Caco-2 (cell line): ENCODE results near the gene RAMACL. TPM values are rescaled to one million over a fixed set of nuclear protein-coding genes. Genes with fewer than 3 reads are reported as not detected.

Source experiments
- BruUV-seq: library from RNA; stranded (reverse); fragments of 400-500 nt; replicated peaks from 2 replicates; lab custom pipeline; 2021; lab: Mats Ljungman, UMichigan
- CTCF ChIA-PET: fragments of 300-600 bp; sonication (Branson Sonifier 250); formaldehyde crosslinking; loops from one replicate; lab custom pipeline; 2022; ENCODE audit warnings: antibody characterized with exemption; lab: Charles Lee
- POLR2A ChIA-PET: fragments of 300-600 bp; sonication (Branson Sonifier 250); formaldehyde crosslinking; loops from one replicate; lab custom pipeline; 2022; ENCODE audit warnings: antibody characterized with exemption; lab: Charles Lee
- DNase-seq, 2 experiments: peaks; one replicate each; pipeline versions ENCODE4 v3.0.0 to v3.0.0-alpha.2; 2020 to 2022
- H3K27me3 ChIP-seq: replicated peaks from 2 replicates; pipeline ENCODE4 v1.6.0; 2011; ENCODE audit warnings: low read length; ENCODE audit not compliant: control insufficient read depth, insufficient read depth
- H3K36me3 ChIP-seq: 2 replicates; pipeline ENCODE4 v1.5.1; 2011; ENCODE audit warnings: low read length; ENCODE audit not compliant: control insufficient read depth, insufficient read depth
- H3K4me1 ChIP-seq: fragments of 250-450 bp; sonication (Bioruptor Pico); 2 replicates; pipeline ENCODE4 v1.5.1; 2020; ENCODE audit warnings: mild to moderate bottlenecking
- H3K4me3 ChIP-seq: 2 replicates; pipeline ENCODE4 v1.5.1; 2011; ENCODE audit warnings: low read depth, mild to moderate bottlenecking, control low read depth, low read length
- H3K9me3 ChIP-seq: fragments of 250-450 bp; sonication (Bioruptor Pico); 2 replicates; pipeline ENCODE4 v1.5.1; 2020; ENCODE audit warnings: mild to moderate bottlenecking, moderate library complexity
- H3K27ac Mint-ChIP-seq: one replicate; pipeline ENCODE4 v1.8.0; 2022; ENCODE audit warnings: mixed read lengths; ENCODE audit not compliant: unreplicated experiment
- H3K27me3 Mint-ChIP-seq: one replicate; pipeline ENCODE4 v1.8.0; 2022; ENCODE audit warnings: mixed read lengths; ENCODE audit not compliant: insufficient read depth, unreplicated experiment
- H3K36me3 Mint-ChIP-seq: one replicate; pipeline ENCODE4 v1.8.0; 2022; ENCODE audit warnings: mild to moderate bottlenecking, mixed read lengths; ENCODE audit not compliant: insufficient read depth, unreplicated experiment
- H3K4me1 Mint-ChIP-seq: one replicate; pipeline ENCODE4 v1.8.0; 2022; ENCODE audit warnings: low read depth, mixed read lengths; ENCODE audit not compliant: unreplicated experiment
- H3K4me3 Mint-ChIP-seq: one replicate; pipeline ENCODE4 v1.8.0; 2022; ENCODE audit warnings: mild to moderate bottlenecking, moderate library complexity, mixed read lengths; ENCODE audit not compliant: unreplicated experiment
- H3K9me3 Mint-ChIP-seq: one replicate; pipeline ENCODE4 v1.8.0; 2022; ENCODE audit warnings: mixed read lengths; ENCODE audit not compliant: unreplicated experiment
- CTCF ChIP-seq, 2 experiments: fragments of 200-600 bp in 1 of 2; IDR thresholded peaks; 1 replicate in 1 of 2; 2 replicates in 1 of 2; pipeline versions ENCODE4 v1.5.1 to v1.8.0; 2011 to 2022; ENCODE audit warnings: antibody characterized with exemption in 1 of 2, control low read depth in 1 of 2, inconsistent platforms in 1 of 2, low read depth in 1 of 2, low read length in 1 of 2, mild to moderate bottlenecking in 1 of 2, moderate library complexity in 1 of 2; ENCODE audit not compliant: insufficient read depth in 1 of 2, severe bottlenecking in 1 of 2, unreplicated experiment in 1 of 2
- intact Hi-C: fragments of 100-400 bp; cut with micrococcal nuclease; formaldehyde crosslinking; loops from one replicate; pipeline ENCODE4 v1.10.0; 2022; ENCODE audit not compliant: unreplicated experiment
- total RNA-seq: library from RNA; stranded (reverse); gene quantifications from 2 replicates; pipeline ENCODE4 v1.2.3, GENCODE V29; 2022

Gene RAMACL
- total RNA-seq, 1 experiment from 2014 or later: 0.20 TPM

- ChIA-PET CTCF (no interaction called here), POLR2A (no interaction called here)
- TF ChIP-seq CTCF (IDR thresholded peaks at IDR 0.05; ENCODE audit: insufficient read depth in 1 of 2, low read depth in 1 of 2, low read length in 1 of 2, severe bottlenecking in 1 of 2, unreplicated experiment in 1 of 2): no peak
- no TSS peak for BruUV-seq
- Mint-ChIP-seq H3K9me3 (no peaks in the 10 kb centered on the region), H3K4me1 (no peaks in the 10 kb centered on the region), H3K4me3 (no peak overlapping the region), H3K27ac (no peak overlapping the region), H3K27me3 (peaks cover 20% of the 10 kb centered on the region), H3K36me3 (no peaks in the 10 kb centered on the region)
- DNase-seq: no peak
- intact Hi-C loops: no loop called here
- Histone ChIP-seq H3K4me3 (no peak overlapping the region), H3K4me1 (no peaks in the 10 kb centered on the region), H3K9me3 (no peaks in the 10 kb centered on the region), H3K27me3 (no peaks in the 10 kb centered on the region; the same call in none of the 2 replicates), H3K36me3 (no peaks in the 10 kb centered on the region)
These were observed 12.1 kb upstream of the RAMACL start for GRCh38 chr6:166598441-166599138.

- no peak overlapping the region for H3K27ac Mint-ChIP-seq
- Histone ChIP-seq H3K27me3 (no peaks in the 10 kb centered on the region; the same call in 1 of the 2 replicates), H3K9me3 (no peaks in the 10 kb centered on the region), H3K4me3 (no peak overlapping the region), H3K36me3 (no peaks in the 10 kb centered on the region), H3K4me1 (no peaks in the 10 kb centered on the region)
- no peak for TF ChIP-seq CTCF (IDR thresholded peaks at IDR 0.05; ENCODE audit: insufficient read depth in 1 of 2, low read depth in 1 of 2, low read length in 1 of 2, severe bottlenecking in 1 of 2, unreplicated experiment in 1 of 2)
- H3K4me3 Mint-ChIP-seq: no peak overlapping the region
- POLR2A ChIA-PET: no interaction called here
- no TSS peak for BruUV-seq
- intact Hi-C loops: no loop called here
- no peaks in the 10 kb centered on the region for H3K36me3 Mint-ChIP-seq
- H3K9me3 Mint-ChIP-seq: no peaks in the 10 kb centered on the region
- CTCF ChIA-PET: no interaction called here
- peaks cover 22% of the 10 kb centered on the region for H3K27me3 Mint-ChIP-seq
- no peaks in the 10 kb centered on the region for H3K4me1 Mint-ChIP-seq
- DNase-seq: no peak
These were observed 11.4 kb upstream of the RAMACL start for GRCh38 chr6:166597711-166598440.

GRCh38 chr6:166596776-166597507 lies 10.5 kb upstream of the RAMACL start:
- H3K9me3 Mint-ChIP-seq: no peaks in the 10 kb centered on the region
- DNase-seq: no peak
- peaks cover 24% of the 10 kb centered on the region for H3K27me3 Mint-ChIP-seq
- Histone ChIP-seq H3K27me3 (no peaks in the 10 kb centered on the region; the same call in 1 of the 2 replicates), H3K4me3 (no peak overlapping the region), H3K4me1 (no peaks in the 10 kb centered on the region), H3K36me3 (no peaks in the 10 kb centered on the region), H3K9me3 (no peaks in the 10 kb centered on the region)
- H3K4me1 Mint-ChIP-seq: no peaks in the 10 kb centered on the region
- no TSS peak for BruUV-seq
- no peak for TF ChIP-seq CTCF (IDR thresholded peaks at IDR 0.05; ENCODE audit: insufficient read depth in 1 of 2, low read depth in 1 of 2, low read length in 1 of 2, severe bottlenecking in 1 of 2, unreplicated experiment in 1 of 2)
- H3K4me3 Mint-ChIP-seq: no peak overlapping the region
- no peak overlapping the region for H3K27ac Mint-ChIP-seq
- CTCF ChIA-PET: no interaction called here
- intact Hi-C loops: no loop called here
- POLR2A ChIA-PET: no interaction called here
- no peaks in the 10 kb centered on the region for H3K36me3 Mint-ChIP-seq
